Stomach (tissue), 9 donors: Measurements from ENCODE around the gene SNRNP70. TPM values are rescaled to one million over a fixed set of nuclear protein-coding genes. Genes with fewer than 3 reads are reported as not detected.
"Not testable (repeated sequence)": the region's sequence is repeated elsewhere in the genome, so short reads cannot be mapped to it uniquely, and the experiment has no call there.

Experiments
- DNase-seq, 2 donors: peaks; one replicate each; pipeline versions ENCODE4 v3.0.0 to v3.0.0-alpha.2; 2013 to 2019
- H3K27ac ChIP-seq, 5 donors: fragments of 200-600 bp in 4 of 5; sonication (generic) in 4 of 5; one replicate each; pipeline ENCODE4 v1.5.1; 2013 to 2019; ENCODE audit warnings: mild to moderate bottlenecking in 1 of 5, moderate library complexity in 1 of 5
- H3K27me3 ChIP-seq, 3 donors: fragments of 200-600 bp; sonication (generic); one replicate each; pipeline ENCODE4 v1.5.1; 2017 to 2019; ENCODE audit warnings: mixed run types in 1 of 3
- H3K36me3 ChIP-seq, 4 donors: fragments of 200-600 bp; sonication (generic); 1 replicate in 3 of 4; 2 replicates in 1 of 4; pipeline ENCODE4 v1.5.1; 2016 to 2019
- H3K4me1 ChIP-seq, 4 donors: fragments of 200-600 bp; sonication (generic); one replicate each; pipeline ENCODE4 v1.5.1; 2016 to 2019
- H3K4me3 ChIP-seq, 4 donors: fragments of 200-600 bp; sonication (generic) in 3 of 4; one replicate each; pipeline ENCODE4 v1.5.1; 2016 to 2019; ENCODE audit warnings: mild to moderate bottlenecking in 1 of 4
- H3K9me3 ChIP-seq, 4 donors: fragments of 200-600 bp; sonication (generic); one replicate each; pipeline ENCODE4 v1.5.1; 2016 to 2019
- EP300 ChIP-seq: sonication (generic); formaldehyde crosslinking; IDR thresholded peaks from one replicate; pipeline ENCODE4 v1.6.1; 2017; ENCODE audit warnings: antibody characterized with exemption
- POLR2A ChIP-seq, 4 donors: fragments of 450-650 bp; IDR thresholded peaks; one replicate each; pipeline ENCODE4 v1.6.1; 2016; ENCODE audit warnings: antibody characterized with exemption in 4 of 4, control low read depth in 2 of 4, mild to moderate bottlenecking in 1 of 4, moderate library complexity in 1 of 4
- POLR2AphosphoS5 ChIP-seq, 3 donors: sonication (generic); formaldehyde crosslinking; IDR thresholded peaks; one replicate each; pipeline ENCODE4 v1.6.1; 2016; ENCODE audit warnings: antibody characterized with exemption in 3 of 3
- WGBS, 5 donors: extraction: QIAGEN DNeasy Blood & Tissue Kit in 3 of 5; methylation state at CpG; one replicate each; pipeline versions ENCODE4 v1.1.5 to v1.1.7; 2013 to 2018; 5-methylcytosine and 5-hydroxymethylcytosine counted together
- intact Hi-C: fragments of 100-400 bp; cut with DNase I; formaldehyde crosslinking; loops from one replicate; pipeline ENCODE4 v1.15.1; 2023; ENCODE audit warnings: low total_unique reads
- polyA plus RNA-seq, 3 donors: library from polyadenylated mRNA; stranded (reverse); fragments of 200-250 nt; gene quantifications; one replicate each; pipeline ENCODE4 v1.2.3, GENCODE V29; 2013
- total RNA-seq, 5 donors: library from RNA; depleted of rRNA; stranded (reverse); fragments of >200 nt; gene quantifications; one replicate each; pipeline versions ENCODE4 v1.1.0 to v1.2.3, GENCODE V29; 2014 to 2016
- TF ChIP-seq, protein P1 (sequence below), 7 experiments: fragments of 450-650 bp in 4 of 7; fragments of 200-600 bp in 3 of 7; sonication (generic) in 3 of 7; IDR thresholded peaks; one replicate each; pipeline ENCODE4 v1.5.1; 2016 to 2019; ENCODE audit warnings: antibody characterized with exemption in 7 of 7, control low read depth in 2 of 7, mild to moderate bottlenecking in 1 of 7
- donor health status: healthy with polysubstance abuse.
- donor health status: Bipolar disorder and iron deficiency.
- donor health status: healthy.

The SNRNP70 gene
- total and polyA plus RNA-seq, 8 donors, result 163 to 3,365 (median 222) TPM

DNA sequence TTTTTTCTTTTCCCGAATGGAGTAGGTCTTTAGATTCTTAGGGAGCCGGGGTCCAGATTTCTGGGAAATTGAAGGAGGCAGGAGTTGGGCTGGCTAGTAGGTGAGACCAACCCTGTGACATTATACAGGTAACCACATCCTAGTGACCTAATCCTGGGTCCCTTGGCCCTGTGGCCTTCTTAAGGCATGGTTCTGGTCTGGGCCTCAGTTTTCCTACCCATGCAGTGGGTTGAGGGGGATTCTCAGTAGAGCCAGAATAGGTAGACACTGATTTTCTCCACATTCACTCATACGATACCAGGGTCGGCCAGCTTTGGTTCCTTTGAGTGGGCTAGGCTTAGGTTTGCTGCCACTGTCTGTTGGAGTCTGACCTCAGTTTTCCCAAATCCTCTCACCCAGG is 41.3 kb downstream of the SNRNP70 start:
- 79 to 86% (median 83%) methylated on average over 4 of the region's 4 CpGs for WGBS, 5 donors
- Histone ChIP-seq H3K27ac (no peak overlapping the region), H3K27me3 (no peaks in the 10 kb centered on the region), H3K4me1 (peaks cover 12 to 28% (median 19%) of the 10 kb centered on the region in 4 donors), H3K9me3 (no peaks in the 10 kb centered on the region), H3K36me3 (no peaks in the 10 kb centered on the region), H3K4me3 (no peak overlapping the region)
- no peak for DNase-seq
- intact Hi-C loops, result no loop called here
- TF ChIP-seq, protein P1, sequence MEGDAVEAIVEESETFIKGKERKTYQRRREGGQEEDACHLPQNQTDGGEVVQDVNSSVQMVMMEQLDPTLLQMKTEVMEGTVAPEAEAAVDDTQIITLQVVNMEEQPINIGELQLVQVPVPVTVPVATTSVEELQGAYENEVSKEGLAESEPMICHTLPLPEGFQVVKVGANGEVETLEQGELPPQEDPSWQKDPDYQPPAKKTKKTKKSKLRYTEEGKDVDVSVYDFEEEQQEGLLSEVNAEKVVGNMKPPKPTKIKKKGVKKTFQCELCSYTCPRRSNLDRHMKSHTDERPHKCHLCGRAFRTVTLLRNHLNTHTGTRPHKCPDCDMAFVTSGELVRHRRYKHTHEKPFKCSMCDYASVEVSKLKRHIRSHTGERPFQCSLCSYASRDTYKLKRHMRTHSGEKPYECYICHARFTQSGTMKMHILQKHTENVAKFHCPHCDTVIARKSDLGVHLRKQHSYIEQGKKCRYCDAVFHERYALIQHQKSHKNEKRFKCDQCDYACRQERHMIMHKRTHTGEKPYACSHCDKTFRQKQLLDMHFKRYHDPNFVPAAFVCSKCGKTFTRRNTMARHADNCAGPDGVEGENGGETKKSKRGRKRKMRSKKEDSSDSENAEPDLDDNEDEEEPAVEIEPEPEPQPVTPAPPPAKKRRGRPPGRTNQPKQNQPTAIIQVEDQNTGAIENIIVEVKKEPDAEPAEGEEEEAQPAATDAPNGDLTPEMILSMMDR (IDR thresholded peaks at IDR 0.05), result no peak

DNA sequence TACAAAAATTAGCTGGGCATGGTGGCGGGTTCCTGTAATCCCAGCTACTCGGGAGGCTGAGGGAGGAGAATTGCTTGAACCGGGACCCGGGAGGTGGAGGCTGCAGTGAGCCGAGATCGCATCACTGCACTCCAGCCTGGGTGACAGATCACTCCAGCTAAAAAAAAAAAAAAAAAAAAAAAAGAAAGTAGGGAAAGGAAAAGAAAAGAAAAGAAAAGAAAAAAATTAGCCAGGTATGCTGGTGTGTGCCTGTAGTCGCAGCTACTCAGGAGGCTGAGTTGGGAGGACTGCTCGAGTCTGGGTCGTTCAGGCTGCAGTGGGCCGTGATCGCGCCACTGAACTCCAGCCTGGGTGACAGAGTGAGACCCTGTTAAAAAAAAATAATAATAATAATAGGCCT is 42.0 kb downstream of the SNRNP70 start:
- intact Hi-C loops, H3K27me3 ChIP-seq, H3K9me3 ChIP-seq, DNase-seq, H3K27ac ChIP-seq, H3K36me3 ChIP-seq: not testable (repeated sequence)
- Histone ChIP-seq H3K4me1 (peaks cover 12 to 28% (median 19%) of the 10 kb centered on the region in 4 donors), H3K4me3 (peak overlapping the region in 1 of 4 donors; percentile 39)
- 96 to 97% (median 97%) methylated on average over 12 of the region's 12 CpGs for WGBS, 5 donors

DNA sequence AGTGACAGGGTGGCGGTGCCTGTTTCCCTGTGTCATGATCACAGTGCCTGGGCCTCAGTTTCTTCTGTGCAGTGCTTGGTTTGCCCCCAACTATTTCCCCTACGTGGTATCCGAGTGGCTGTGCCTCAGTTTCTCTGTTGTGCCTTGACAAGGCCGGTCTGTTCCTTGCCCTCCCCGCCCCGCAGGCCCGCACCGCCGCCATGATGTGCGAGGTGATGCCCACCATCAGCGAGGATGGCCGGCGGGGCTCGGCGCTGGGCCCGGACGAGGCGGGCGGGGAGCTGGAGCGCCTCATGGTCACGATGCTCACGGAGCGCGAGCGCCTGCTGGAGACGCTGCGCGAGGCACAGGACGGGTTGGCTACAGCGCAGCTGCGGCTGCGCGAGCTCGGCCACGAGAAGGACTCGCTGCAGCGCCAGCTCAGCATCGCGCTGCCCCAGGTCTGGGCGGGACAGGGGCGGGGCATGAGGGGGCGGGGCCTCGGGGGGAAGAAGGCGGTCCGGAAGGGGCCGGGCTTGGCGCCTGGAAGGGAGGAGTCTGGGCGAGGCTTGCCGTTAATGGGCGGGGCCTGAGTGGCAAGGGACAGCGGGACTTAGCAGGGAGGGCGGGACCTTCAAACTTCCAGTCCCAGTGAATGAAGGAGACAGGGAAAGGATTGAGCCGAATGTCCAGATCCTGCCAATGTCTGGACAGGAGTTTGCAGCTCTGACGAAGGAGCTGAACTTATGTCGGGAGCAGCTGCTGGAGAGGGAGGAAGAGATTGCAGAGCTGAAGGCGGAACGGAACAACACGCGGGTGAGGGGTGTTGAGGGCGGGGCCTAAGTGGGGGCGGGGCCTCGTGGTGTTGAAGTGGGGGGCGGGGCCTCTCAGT is 42.7 kb downstream of the SNRNP70 start:
- Histone ChIP-seq H3K27me3 (peaks cover 0 to 2% (median 0%) of the 10 kb centered on the region in 3 donors), H3K4me1 (peaks cover 13 to 31% (median 20%) of the 10 kb centered on the region in 4 donors), H3K9me3 (no peaks in the 10 kb centered on the region), H3K27ac (peak overlapping the region; percentile 54 to 78 (median 66)), H3K4me3 (peak overlapping the region; percentile 27 to 39 (median 32)), H3K36me3 (no peaks in the 10 kb centered on the region)
- DNase-seq, result peak; percentile 97 to 98
- intact Hi-C loops, result no loop called here
- 3 to 6% (median 4%) methylated on average over 25 to 63 of the region's 63 CpGs for WGBS, 5 donors
- TF ChIP-seq, protein P1 (IDR thresholded peaks at IDR 0.05), result peak in 3 of 7 experiments; percentile 7 to 33 (median 13)
- TF ChIP-seq EP300 (no peak), POLR2AphosphoS5 (IDR thresholded peaks at IDR 0.05) (peak in 2 of 3 donors; percentile 26 to 79), POLR2A (IDR thresholded peaks at IDR 0.05) (no peak)

DNA sequence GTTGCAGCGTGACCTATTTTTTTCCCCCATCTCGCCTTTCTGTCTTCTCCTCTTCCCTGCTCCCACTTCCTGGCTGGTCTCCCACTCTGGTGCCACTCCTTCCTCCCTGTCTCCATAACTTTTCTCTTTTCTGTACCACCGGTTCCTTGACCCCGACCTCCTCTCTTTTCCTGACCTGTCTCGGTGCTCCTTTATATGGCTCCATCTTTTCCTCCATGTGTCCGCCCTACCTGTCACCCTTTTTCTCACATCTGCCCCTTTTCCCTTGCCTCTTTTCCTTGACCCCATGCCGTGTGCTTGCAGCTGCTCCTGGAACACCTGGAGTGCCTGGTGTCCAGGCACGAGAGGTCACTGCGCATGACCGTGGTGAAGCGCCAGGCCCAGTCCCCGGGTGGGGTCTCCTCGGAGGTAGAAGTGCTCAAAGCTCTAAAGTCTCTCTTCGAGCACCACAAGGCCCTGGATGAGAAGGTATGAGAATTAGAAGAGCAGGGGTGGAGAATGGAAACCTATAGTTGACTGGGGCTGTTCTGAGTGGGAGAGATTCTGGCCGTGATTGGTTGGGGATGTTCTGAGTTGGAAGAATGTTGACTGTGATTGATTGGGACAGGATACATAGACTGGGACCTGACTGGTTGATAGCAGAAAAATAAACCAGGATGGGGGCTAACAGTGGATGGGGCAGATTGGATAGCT is 43.4 kb downstream of the SNRNP70 start:
- peak overlapping the region in 4 of 5 donors; percentile 30 to 78 (median 69) for H3K27ac ChIP-seq
- H3K4me3 ChIP-seq, result peak overlapping the region; percentile 11 to 39 (median 32)
- H3K36me3 ChIP-seq, result no peaks in the 10 kb centered on the region
- H3K27me3 ChIP-seq, result peaks cover 0 to 6% (median 0%) of the 10 kb centered on the region in 3 donors
- H3K9me3 ChIP-seq, result no peaks in the 10 kb centered on the region
- intact Hi-C loops, result no loop called here
- TF ChIP-seq EP300 (no peak), POLR2A (IDR thresholded peaks at IDR 0.05) (no peak), POLR2AphosphoS5 (IDR thresholded peaks at IDR 0.05) (no peak)
- TF ChIP-seq, protein P1 (IDR thresholded peaks at IDR 0.05), result no peak
- WGBS, 5 donors, result 39 to 72% (median 65%) methylated on average over 13 to 15 of the region's 15 CpGs
- no peak for DNase-seq
- H3K4me1 ChIP-seq, result peaks cover 21 to 39% (median 28%) of the 10 kb centered on the region in 4 donors
